HG03432 (cell line): ENCODE data around the gene ZNF281.
A peak's percentile ranks its signal among the peaks of the same experiment; 100 is the strongest.
"Not testable (repeated sequence)": the region's sequence is repeated elsewhere in the genome, so short reads cannot be mapped to it uniquely, and the experiment has no call there.

ENCODE experiments used
- ATAC-seq: cut with Tn5 transposase; IDR thresholded peaks from one replicate; pipeline ENCODE4 v1.9.1; 2021; ENCODE audit warnings: mild to moderate bottlenecking, moderate library complexity; ENCODE audit not compliant: unreplicated experiment

The ZNF281 gene

GRCh38 chr1:200409761-200410565 is at the start of gene ZNF281:
Gene ZNF281 (minus strand): TSS chr1:200410036. CDS start chr1:200409705, 331 bp downstream.
- peak; percentile 98 for ATAC-seq

- ATAC-seq, result no peak
These were observed 48.9 kb upstream of the ZNF281 start for GRCh38 chr1:200458780-200459179.

GRCh38 chr1:200457810-200458209 is 48.0 kb upstream of the ZNF281 start:
- ATAC-seq, result no peak

GRCh38 chr1:200454425-200454824 is 44.6 kb upstream of the ZNF281 start:
- ATAC-seq, result no peak

- ATAC-seq, result no peak
These were observed 43.7 kb upstream of the ZNF281 start for GRCh38 chr1:200453553-200453905.

- ATAC-seq, result no peak
These were observed 43.2 kb upstream of the ZNF281 start for GRCh38 chr1:200452850-200453552.

GRCh38 chr1:200448034-200448762 is 38.4 kb upstream of the ZNF281 start:
- ATAC-seq, result peak; percentile 94

- ATAC-seq, result no peak
These were observed 35.4 kb upstream of the ZNF281 start for GRCh38 chr1:200445213-200445612.

- ATAC-seq, result no peak
These were observed 34.6 kb upstream of the ZNF281 start for GRCh38 chr1:200444478-200444877.

- ATAC-seq, result no peak
These were observed 34.0 kb upstream of the ZNF281 start for GRCh38 chr1:200443860-200444259.

GRCh38 chr1:200442537-200443156 is 32.8 kb upstream of the ZNF281 start:
- no peak for ATAC-seq

- no peak for ATAC-seq
These were observed 32.2 kb upstream of the ZNF281 start for GRCh38 chr1:200442023-200442422.

GRCh38 chr1:200438911-200439310 is 29.1 kb upstream of the ZNF281 start:
- ATAC-seq, result no peak

- ATAC-seq, result not testable (repeated sequence)
These were observed 28.6 kb upstream of the ZNF281 start for GRCh38 chr1:200438413-200438812.

- peak; percentile 79 for ATAC-seq
These were observed 27.8 kb upstream of the ZNF281 start for GRCh38 chr1:200437556-200438203.

- no peak for ATAC-seq
These were observed 27.3 kb upstream of the ZNF281 start for GRCh38 chr1:200437088-200437487.

- no peak for ATAC-seq
These were observed 26.6 kb upstream of the ZNF281 start for GRCh38 chr1:200436436-200436835.

- no peak for ATAC-seq
These were observed 25.5 kb upstream of the ZNF281 start for GRCh38 chr1:200435200-200435780.

GRCh38 chr1:200433586-200433985 is 23.8 kb upstream of the ZNF281 start:
- ATAC-seq, result no peak

- ATAC-seq, result no peak
These were observed 22.8 kb upstream of the ZNF281 start for GRCh38 chr1:200432586-200432985.
